HG03378 (cell line): ENCODE measurements around the gene JAML.

Experiments
- ATAC-seq: cut with Tn5 transposase; IDR thresholded peaks from one replicate; pipeline ENCODE4 v1.9.1; 2021; ENCODE audit warnings: mild to moderate bottlenecking, moderate library complexity; ENCODE audit not compliant: unreplicated experiment

JAML gene

GRCh38 chr11:118148856-118149255, 76.0 kb downstream of the JAML start:
- ATAC-seq: no peak

- ATAC-seq: no peak
Observed at GRCh38 chr11:118148240-118148639, 76.6 kb downstream of the JAML start.

- no peak for ATAC-seq
Observed at GRCh38 chr11:118147502-118147901, 77.3 kb downstream of the JAML start.

- ATAC-seq: no peak
Observed at GRCh38 chr11:118146554-118146953, 78.3 kb downstream of the JAML start.

- no peak for ATAC-seq
Observed at GRCh38 chr11:118145285-118146227, 79.3 kb downstream of the JAML start.

- no peak for ATAC-seq
Observed at GRCh38 chr11:118144301-118145268, 80.2 kb downstream of the JAML start.
